ENCODE results near the gene MYO1D. TPM values are rescaled to one million over a fixed set of nuclear protein-coding genes. Genes with fewer than 3 reads are reported as not detected.
"Not testable (repeated sequence)": the region's sequence is repeated elsewhere in the genome, so short reads cannot be mapped to it uniquely, and the experiment has no call there.

The MYO1D gene
- total RNA-seq, 4 donors from 2014 or later, result 36.9 to 49.2 (median 39.5) TPM

DNA sequence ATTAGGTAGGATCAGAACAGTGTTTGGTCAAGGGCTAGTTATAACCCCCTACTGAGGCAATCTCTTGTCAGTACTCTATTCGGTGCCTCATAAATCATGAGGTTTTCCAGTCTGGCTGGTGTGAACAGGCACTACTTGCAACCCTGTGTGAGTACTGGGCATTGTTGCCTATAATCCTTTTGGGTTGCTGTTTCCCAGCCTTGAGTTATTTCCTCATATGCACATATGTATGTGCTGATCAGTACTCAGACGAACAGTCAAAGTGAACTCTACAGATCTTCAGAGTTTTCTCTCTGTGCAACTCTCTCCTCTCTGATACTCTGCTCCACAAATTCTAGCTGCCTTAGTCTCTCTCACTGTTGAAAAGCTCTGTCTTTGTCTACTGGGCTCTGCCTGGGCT lies 225.8 kb downstream of the MYO1D start:
- ATAC-seq (ENCODE audit: low FRiP score) (no peak), DNase-seq (ENCODE audit: low spot score) (no peak)
- TF ChIP-seq, protein P1, sequence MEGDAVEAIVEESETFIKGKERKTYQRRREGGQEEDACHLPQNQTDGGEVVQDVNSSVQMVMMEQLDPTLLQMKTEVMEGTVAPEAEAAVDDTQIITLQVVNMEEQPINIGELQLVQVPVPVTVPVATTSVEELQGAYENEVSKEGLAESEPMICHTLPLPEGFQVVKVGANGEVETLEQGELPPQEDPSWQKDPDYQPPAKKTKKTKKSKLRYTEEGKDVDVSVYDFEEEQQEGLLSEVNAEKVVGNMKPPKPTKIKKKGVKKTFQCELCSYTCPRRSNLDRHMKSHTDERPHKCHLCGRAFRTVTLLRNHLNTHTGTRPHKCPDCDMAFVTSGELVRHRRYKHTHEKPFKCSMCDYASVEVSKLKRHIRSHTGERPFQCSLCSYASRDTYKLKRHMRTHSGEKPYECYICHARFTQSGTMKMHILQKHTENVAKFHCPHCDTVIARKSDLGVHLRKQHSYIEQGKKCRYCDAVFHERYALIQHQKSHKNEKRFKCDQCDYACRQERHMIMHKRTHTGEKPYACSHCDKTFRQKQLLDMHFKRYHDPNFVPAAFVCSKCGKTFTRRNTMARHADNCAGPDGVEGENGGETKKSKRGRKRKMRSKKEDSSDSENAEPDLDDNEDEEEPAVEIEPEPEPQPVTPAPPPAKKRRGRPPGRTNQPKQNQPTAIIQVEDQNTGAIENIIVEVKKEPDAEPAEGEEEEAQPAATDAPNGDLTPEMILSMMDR (IDR thresholded peaks at IDR 0.05), result no peak

DNA sequence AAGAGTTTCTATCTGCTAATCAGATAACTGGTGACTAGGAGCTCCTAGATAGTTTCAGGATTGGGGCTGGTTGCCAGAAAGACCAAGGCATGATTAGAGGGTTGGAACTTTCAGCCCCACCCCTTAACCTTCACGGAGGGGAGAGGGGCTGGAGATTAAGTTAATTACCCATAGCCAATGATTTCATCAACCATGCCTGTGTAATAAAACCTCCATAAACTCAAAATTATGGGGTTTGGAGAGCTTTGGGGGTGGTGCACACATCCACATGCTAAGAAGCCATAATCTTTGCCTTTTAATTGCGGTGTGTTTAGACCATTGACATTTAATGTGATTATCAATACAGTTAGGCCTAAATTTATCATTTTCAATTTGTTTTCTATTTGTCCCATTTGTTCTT lies 228.5 kb downstream of the MYO1D start:
- ATAC-seq (ENCODE audit: low FRiP score) (no peak), DNase-seq (ENCODE audit: low spot score) (no peak)
- TF ChIP-seq, protein P1 (IDR thresholded peaks at IDR 0.05), result no peak

DNA sequence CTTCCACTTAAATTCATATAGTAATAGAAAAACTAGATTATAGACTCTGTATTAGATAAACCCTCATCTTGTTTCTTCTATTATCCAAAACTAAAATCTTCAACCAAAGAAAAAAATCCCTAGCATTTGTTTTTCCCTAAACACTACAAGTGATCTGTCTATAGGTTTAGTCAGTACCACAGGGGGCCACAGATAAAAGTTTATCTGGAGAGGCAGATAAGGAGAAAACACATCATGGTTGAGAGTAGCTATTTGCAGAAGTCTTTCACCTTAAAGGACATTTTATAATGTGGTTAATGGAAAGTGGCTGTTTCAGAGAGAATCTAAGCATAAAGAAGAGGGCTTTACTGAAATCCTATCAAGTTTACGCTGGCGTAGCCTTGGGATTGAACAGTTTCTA lies 230.0 kb downstream of the MYO1D start:
- ATAC-seq (ENCODE audit: low FRiP score), result no peak
- TF ChIP-seq, protein P1 (IDR thresholded peaks at IDR 0.05), result no peak
- no peak for DNase-seq (ENCODE audit: low spot score)

DNA sequence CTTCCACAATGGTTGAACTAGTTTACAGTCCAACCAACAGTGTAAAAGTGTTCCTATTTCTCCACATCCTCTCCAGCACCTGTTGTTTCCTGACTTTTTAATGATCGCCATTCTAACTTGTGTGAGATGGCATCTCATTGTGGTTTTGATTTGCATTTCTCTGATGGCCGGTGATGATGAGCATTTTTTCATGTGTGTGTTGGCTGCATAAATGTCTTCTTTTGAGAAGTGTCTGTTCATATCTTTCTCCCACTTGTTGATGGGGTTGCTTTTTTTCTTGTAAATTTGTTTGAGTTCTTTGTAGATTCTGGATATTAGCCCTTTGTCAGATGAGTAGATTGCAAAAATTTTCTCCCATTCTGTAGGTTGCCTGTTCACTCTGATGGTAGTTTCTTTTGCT lies 235.4 kb downstream of the MYO1D start:
- not testable (repeated sequence) for ATAC-seq (ENCODE audit: low FRiP score)

DNA sequence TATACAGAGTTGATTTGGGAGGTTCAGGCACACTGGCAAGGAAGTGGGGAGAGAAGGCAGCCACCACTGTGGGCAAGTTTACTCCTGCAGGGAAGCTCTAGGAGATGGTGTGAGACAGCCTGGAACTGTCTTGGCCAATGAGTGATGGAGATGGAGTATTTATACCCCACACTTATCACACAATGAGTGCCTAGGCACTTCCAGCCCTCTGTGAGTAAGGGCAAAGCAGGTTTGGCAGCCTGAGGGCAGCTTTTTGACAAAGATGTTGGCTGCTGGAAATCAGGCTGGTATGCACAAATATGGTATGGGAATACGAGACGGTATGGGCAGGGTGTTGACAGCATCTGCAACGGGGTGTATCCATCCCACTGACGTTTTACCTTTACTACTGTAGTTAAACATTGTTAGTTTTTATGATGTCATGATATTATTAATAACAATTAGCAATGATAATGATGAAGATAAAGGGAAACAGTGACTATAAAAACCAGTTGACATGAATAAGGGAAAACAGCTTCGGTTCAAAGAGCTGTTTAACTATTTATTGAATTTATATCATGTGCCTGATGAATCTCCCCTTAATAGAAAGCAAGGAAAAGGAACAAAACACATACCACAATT lies 240.2 kb downstream of the MYO1D start:
- DNase-seq (ENCODE audit: low spot score), result no peak
- TF ChIP-seq, protein P1 (IDR thresholded peaks at IDR 0.05), result no peak
- no peak for ATAC-seq (ENCODE audit: low FRiP score)

More for the DNA sequence above, 235.4 kb downstream of the MYO1D start:
- DNase-seq (ENCODE audit: low spot score), result not testable (repeated sequence)

DNA sequence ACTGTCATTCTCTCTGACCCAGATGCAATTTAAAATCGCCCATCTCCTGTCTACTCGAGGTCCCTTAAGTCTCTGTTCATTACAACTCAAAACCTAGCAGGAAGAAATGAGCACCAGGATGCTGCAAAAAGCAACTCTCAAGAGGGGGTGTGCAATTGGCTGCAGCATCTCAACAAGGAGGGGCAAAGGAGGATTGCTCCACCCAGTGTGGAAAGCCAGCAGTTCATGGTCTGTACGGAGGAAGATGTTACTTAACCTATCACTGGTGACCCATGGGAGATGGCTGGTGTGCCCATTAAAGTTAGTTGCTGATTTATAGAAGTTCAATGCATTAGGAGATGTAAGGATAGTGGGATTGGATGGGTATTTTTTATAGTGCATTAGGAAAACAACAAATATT lies 242.8 kb downstream of the MYO1D start:
- ATAC-seq (ENCODE audit: low FRiP score) (no peak), DNase-seq (ENCODE audit: low spot score) (no peak)
- TF ChIP-seq, protein P1 (IDR thresholded peaks at IDR 0.05), result no peak

DNA sequence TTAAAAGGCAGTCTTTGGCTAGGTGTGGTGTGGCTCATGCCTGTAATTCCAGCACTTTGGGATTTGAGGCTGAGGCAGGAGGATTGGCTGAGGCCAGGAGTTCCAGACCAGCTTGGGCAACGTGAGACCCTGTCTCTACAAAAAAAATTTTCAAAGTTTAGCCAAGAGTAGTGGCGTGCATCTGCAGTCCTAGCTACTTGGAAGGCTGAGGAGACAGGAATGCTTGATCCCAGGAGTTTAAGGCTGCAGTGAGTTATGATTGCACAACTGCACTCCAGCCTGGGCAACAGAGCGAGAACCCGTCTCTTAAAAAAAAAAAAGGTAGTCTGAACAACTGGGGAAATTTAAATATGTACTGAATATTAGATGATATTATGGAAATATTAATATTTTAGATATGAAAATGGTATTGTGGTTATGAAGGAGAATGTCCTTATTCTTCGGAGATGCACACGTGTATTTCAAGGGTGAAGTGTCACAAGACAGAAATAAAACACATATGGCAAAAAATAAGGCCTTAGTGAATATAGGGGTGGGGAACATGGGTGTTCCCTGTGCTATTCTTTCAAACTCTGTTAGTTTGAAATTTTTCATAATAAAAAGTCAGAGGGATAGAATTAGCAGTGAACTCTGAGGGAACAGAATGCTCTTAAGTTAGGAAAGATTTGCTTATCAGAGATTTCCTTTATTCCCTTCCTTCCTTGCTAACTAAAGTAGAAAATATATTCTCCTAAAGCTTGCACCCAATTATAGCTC lies 245.4 kb downstream of the MYO1D start:
- ATAC-seq (ENCODE audit: low FRiP score), result no peak
- TF ChIP-seq, protein P1 (IDR thresholded peaks at IDR 0.05), result no peak

More for the DNA sequence above, 245.4 kb downstream of the MYO1D start:
- DNase-seq (ENCODE audit: low spot score), result no peak

Measured in omental fat pad (tissue), 4 donors.